ENCODE data around the gene SCLY. TPM values are rescaled to one million over a fixed set of nuclear protein-coding genes. Genes with fewer than 3 reads are reported as not detected.

SCLY gene
- total and polyA plus RNA-seq, 2 of the 8 experiments (the other 6 are each of a cell fraction or from before 2014, with no cell fraction given) = 79.0 to 79.5 TPM

- no peak for TF ChIP-seq CHD7 (IDR thresholded peaks at IDR 0.05; ENCODE audit: insufficient replicate concordance, low read length)
- TF ChIP-seq PHF8 (conservative IDR thresholded peaks at IDR 0.05; ENCODE audit: low read depth, low read length) = no peak
- TF ChIP-seq RBBP5 (IDR thresholded peaks at IDR 0.05; ENCODE audit: borderline replicate concordance, low read depth, low read length) = no peak
- TF ChIP-seq KDM5A (IDR thresholded peaks at IDR 0.05; ENCODE audit: low read length) = no peak
- TF ChIP-seq BRCA1 (IDR thresholded peaks at IDR 0.05; ENCODE audit: low read depth, low read length) = no peak
Measured at GRCh38 chr2:238031751-238032150, 29.1 kb upstream of the SCLY start (continued).
